Liver (tissue), 3 donors: ENCODE data around the gene URB1.
"Not testable (repeated sequence)": the region's sequence is repeated elsewhere in the genome, so short reads cannot be mapped to it uniquely, and the experiment has no call there.

Experiments used
- EGR1 ChIP-seq, 2 donors: IDR thresholded peaks; 2 replicates each; pipeline ENCODE4 v1.6.1; 2016 to 2018; ENCODE audit warnings: antibody characterized with exemption in 2 of 2, low read depth in 2 of 2
- GABPA ChIP-seq, 2 donors: IDR thresholded peaks in 1 of 2; conservative IDR thresholded peaks in 1 of 2; 2 replicates each; pipeline ENCODE4 v1.6.1; 2016; ENCODE audit warnings: antibody characterized with exemption in 2 of 2, mild to moderate bottlenecking in 1 of 2, moderate library complexity in 1 of 2
- JUND ChIP-seq, 2 donors: IDR thresholded peaks; 2 replicates each; pipeline ENCODE4 v1.6.1; 2016; ENCODE audit warnings: antibody characterized with exemption in 2 of 2
- MAX ChIP-seq: IDR thresholded peaks from 2 replicates; pipeline ENCODE4 v1.6.1; 2016; ENCODE audit warnings: antibody characterized with exemption
- RAD21 ChIP-seq, 2 donors: IDR thresholded peaks; 2 replicates each; pipeline ENCODE4 v1.6.1; 2016; ENCODE audit warnings: antibody characterized with exemption in 2 of 2, mild to moderate bottlenecking in 2 of 2
- REST ChIP-seq: IDR thresholded peaks from 2 replicates; pipeline ENCODE4 v1.6.1; 2016; ENCODE audit warnings: antibody characterized with exemption, mild to moderate bottlenecking
- SP1 ChIP-seq: IDR thresholded peaks from 2 replicates; pipeline ENCODE4 v1.6.1; 2018; ENCODE audit warnings: antibody characterized with exemption, mild to moderate bottlenecking
- TAF1 ChIP-seq: conservative IDR thresholded peaks from 2 replicates; pipeline ENCODE4 v1.6.1; 2016; ENCODE audit warnings: antibody characterized with exemption, mild to moderate bottlenecking
- YY1 ChIP-seq: IDR thresholded peaks from 2 replicates; pipeline ENCODE4 v1.6.1; 2016; ENCODE audit warnings: antibody characterized with exemption, mild to moderate bottlenecking
- TF ChIP-seq, protein P1 (sequence below): fragments of 150-350 bp; IDR thresholded peaks from 2 replicates; pipeline ENCODE4 v1.5.1; 2017; ENCODE audit warnings: improper control_type of control experiment, low read depth, low read length; ENCODE audit not compliant: missing input control
- TF ChIP-seq, protein P2 (sequence below): IDR thresholded peaks from 2 replicates; pipeline ENCODE4 v1.6.1; 2016; ENCODE audit warnings: antibody characterized with exemption
- donor health status: healthy.
- donor health status: healthy.

- TF ChIP-seq TAF1; RAD21 (IDR thresholded peaks at IDR 0.05); MAX; EGR1 (IDR thresholded peaks at IDR 0.05; ENCODE audit: low read depth in 2 of 2); GABPA (IDR thresholded peaks at IDR 0.05 in 1 of 2, conservative IDR thresholded peaks at IDR 0.05 in 1 of 2); SP1; YY1; REST; JUND (IDR thresholded peaks at IDR 0.05): not testable (repeated sequence)
- TF ChIP-seq, protein P1, sequence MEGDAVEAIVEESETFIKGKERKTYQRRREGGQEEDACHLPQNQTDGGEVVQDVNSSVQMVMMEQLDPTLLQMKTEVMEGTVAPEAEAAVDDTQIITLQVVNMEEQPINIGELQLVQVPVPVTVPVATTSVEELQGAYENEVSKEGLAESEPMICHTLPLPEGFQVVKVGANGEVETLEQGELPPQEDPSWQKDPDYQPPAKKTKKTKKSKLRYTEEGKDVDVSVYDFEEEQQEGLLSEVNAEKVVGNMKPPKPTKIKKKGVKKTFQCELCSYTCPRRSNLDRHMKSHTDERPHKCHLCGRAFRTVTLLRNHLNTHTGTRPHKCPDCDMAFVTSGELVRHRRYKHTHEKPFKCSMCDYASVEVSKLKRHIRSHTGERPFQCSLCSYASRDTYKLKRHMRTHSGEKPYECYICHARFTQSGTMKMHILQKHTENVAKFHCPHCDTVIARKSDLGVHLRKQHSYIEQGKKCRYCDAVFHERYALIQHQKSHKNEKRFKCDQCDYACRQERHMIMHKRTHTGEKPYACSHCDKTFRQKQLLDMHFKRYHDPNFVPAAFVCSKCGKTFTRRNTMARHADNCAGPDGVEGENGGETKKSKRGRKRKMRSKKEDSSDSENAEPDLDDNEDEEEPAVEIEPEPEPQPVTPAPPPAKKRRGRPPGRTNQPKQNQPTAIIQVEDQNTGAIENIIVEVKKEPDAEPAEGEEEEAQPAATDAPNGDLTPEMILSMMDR, result not testable (repeated sequence)
- TF ChIP-seq, protein P2, sequence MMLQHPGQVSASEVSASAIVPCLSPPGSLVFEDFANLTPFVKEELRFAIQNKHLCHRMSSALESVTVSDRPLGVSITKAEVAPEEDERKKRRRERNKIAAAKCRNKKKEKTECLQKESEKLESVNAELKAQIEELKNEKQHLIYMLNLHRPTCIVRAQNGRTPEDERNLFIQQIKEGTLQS, result not testable (repeated sequence)
These were observed 2.1 kb downstream of the URB1 start for GRCh38 chr21:32390537-32391224.
